H1 (cell line): Measurements from ENCODE around the gene MLNR. TPM values are rescaled to one million over a fixed set of nuclear protein-coding genes. Genes with fewer than 3 reads are reported as not detected.

ENCODE experiments used
- CTCF ChIA-PET: fragments of 300-600 bp; sonication (Branson Sonifier 250); formaldehyde crosslinking; loops from one replicate; lab custom pipeline; 2021; ENCODE audit not compliant: partially characterized antibody; lab: Charles Lee
- POLR2A ChIA-PET: fragments of 300-600 bp; sonication (Branson Sonifier 250); formaldehyde crosslinking; loops from one replicate; lab custom pipeline; 2021; ENCODE audit warnings: inconsistent platforms; ENCODE audit not compliant: partially characterized antibody; lab: Charles Lee
- DNase-seq, 2 experiments: peaks; one replicate each; pipeline versions ENCODE4 v3.0.0 to v3.0.0-alpha.2; 2010 to 2022; ENCODE audit warnings: low spot score in 2 of 2, low read depth in 1 of 2, mixed read lengths in 1 of 2
- FAIRE-seq: peaks from 2 replicates; lab custom pipeline; 2011; peaks lifted over from hg19 to GRCh38; lab: Jason Lieb, UNC
- H2AFZ ChIP-seq: 2 replicates; pipeline ENCODE4 v1.8.1; 2012; ENCODE audit warnings: low read length, inconsistent platforms
- H2AK5ac ChIP-seq: 2 replicates; pipeline ENCODE4 v1.6.1; 2013; ENCODE audit warnings: low read depth, low read length
- H2BK120ac ChIP-seq: replicated peaks from 2 replicates; pipeline ENCODE3; 2013; ENCODE audit warnings: low read depth, low read length, inconsistent platforms
- H2BK12ac ChIP-seq: 2 replicates; pipeline ENCODE4 v1.6.1; 2013; ENCODE audit warnings: low read depth, low read length
- H2BK15ac ChIP-seq: 2 replicates; pipeline ENCODE4 v1.6.1; 2013; ENCODE audit warnings: low read length
- H2BK20ac ChIP-seq: 2 replicates; pipeline ENCODE4 v1.6.1; 2013; ENCODE audit warnings: low read length
- H2BK5ac ChIP-seq: 2 replicates; pipeline ENCODE4 v1.6.1; 2013; ENCODE audit warnings: low read depth, low read length
- H3K14ac ChIP-seq: 2 replicates; pipeline ENCODE4 v1.6.1; 2013; ENCODE audit warnings: inconsistent platforms; ENCODE audit not compliant: insufficient read length
- H3K18ac ChIP-seq: 2 replicates; pipeline ENCODE4 v1.6.1; 2013; ENCODE audit warnings: low read length; ENCODE audit errors: extremely low read depth
- H3K23ac ChIP-seq: 2 replicates; pipeline ENCODE4 v1.6.1; 2013; ENCODE audit warnings: inconsistent platforms; ENCODE audit not compliant: insufficient read length
- H3K23me2 ChIP-seq: 2 replicates; pipeline ENCODE4 v1.6.1; 2013; ENCODE audit warnings: low read depth, low read length
- H3K27ac ChIP-seq: 2 replicates; pipeline ENCODE4 v1.6.1; 2011; ENCODE audit warnings: low read depth, low read length, inconsistent platforms
- H3K27me3 ChIP-seq, 4 experiments: replicated peaks in 1 of 4; 1 replicate in 1 of 4; 2 replicates in 3 of 4; pipeline versions ENCODE4 v1.6.1 to v1.8.1; 2011 to 2013; ENCODE audit warnings: low read length in 3 of 4, mild to moderate bottlenecking in 3 of 4, inconsistent platforms in 2 of 4, mixed read lengths in 2 of 4, moderate library complexity in 1 of 4; ENCODE audit not compliant: control insufficient read depth in 3 of 4, insufficient read depth in 3 of 4; ENCODE audit errors: extremely low read depth in 1 of 4
- H3K36me3 ChIP-seq, 4 experiments: 2 replicates each; pipeline versions ENCODE4 v1.6.1 to v1.8.1; 2011 to 2013; ENCODE audit warnings: mild to moderate bottlenecking in 4 of 4, low read length in 3 of 4, moderate library complexity in 2 of 4, control low read depth in 1 of 4, inconsistent platforms in 1 of 4; ENCODE audit not compliant: insufficient read depth in 4 of 4, control insufficient read depth in 2 of 4
- H3K4ac ChIP-seq: replicated peaks from 2 replicates; pipeline ENCODE3; 2013; ENCODE audit warnings: low read length, low read depth, mixed read lengths, inconsistent platforms; ENCODE audit not compliant: insufficient read length
- H3K4me1 ChIP-seq, 4 experiments: replicated peaks in 1 of 4; 1 replicate in 1 of 4; 2 replicates in 3 of 4; pipeline versions ENCODE4 v1.6.1 to v1.8.1; 2011 to 2013; ENCODE audit warnings: low read length in 3 of 4, inconsistent platforms in 2 of 4, mixed read lengths in 1 of 4; ENCODE audit not compliant: insufficient read depth in 4 of 4, control insufficient read depth in 3 of 4
- H3K4me2 ChIP-seq, 2 experiments: 2 replicates each; pipeline versions ENCODE4 v1.6.1 to v1.8.1; 2011 to 2013; ENCODE audit warnings: low read depth in 2 of 2, low read length in 2 of 2, control low read depth in 1 of 2, inconsistent platforms in 1 of 2, mild to moderate bottlenecking in 1 of 2; ENCODE audit not compliant: insufficient read depth in 1 of 2
- H3K4me3 ChIP-seq, 4 experiments: fragments of 200-600, 300-600 bp in 1 of 4; sonication (generic), shearing (Covaris generic), sonication (Bioruptor Twin) in 1 of 4; 2 replicates each; pipeline versions ENCODE4 v1.5.1 to v1.8.1; 2011 to 2016; ENCODE audit warnings: low read length in 4 of 4, low read depth in 3 of 4, control low read depth in 2 of 4, inconsistent platforms in 2 of 4, mild to moderate bottlenecking in 2 of 4, mixed read lengths in 1 of 4, moderate library complexity in 1 of 4; ENCODE audit not compliant: insufficient read depth in 2 of 4; ENCODE audit errors: extremely low read depth in 1 of 4
- H3K56ac ChIP-seq: replicated peaks from 2 replicates; pipeline ENCODE3; 2013; ENCODE audit warnings: low read depth, mild to moderate bottlenecking, mixed read lengths, low read length, inconsistent platforms; ENCODE audit not compliant: insufficient read length
- H3K79me1 ChIP-seq: 2 replicates; pipeline ENCODE4 v1.6.1; 2013; ENCODE audit warnings: low read depth, low read length, control low read depth
- H3K79me2 ChIP-seq, 2 experiments: 2 replicates each; pipeline versions ENCODE4 v1.6.1 to v1.8.1; 2012 to 2013; ENCODE audit warnings: low read length in 2 of 2, mild to moderate bottlenecking in 2 of 2, inconsistent platforms in 1 of 2; ENCODE audit not compliant: insufficient read depth in 2 of 2, control insufficient read depth in 1 of 2
- H3K9ac ChIP-seq, 4 experiments: replicated peaks in 1 of 4; 1 replicate in 1 of 4; 2 replicates in 3 of 4; pipeline versions ENCODE4 v1.6.1 to v1.8.1; 2011 to 2013; ENCODE audit warnings: low read depth in 3 of 4, low read length in 3 of 4, control low read depth in 2 of 4, mild to moderate bottlenecking in 2 of 4, moderate library complexity in 2 of 4, inconsistent platforms in 1 of 4; ENCODE audit errors: extremely low read depth in 1 of 4
- H3K9me3 ChIP-seq, 2 experiments: 2 replicates each; pipeline versions ENCODE4 v1.6.1 to v1.8.1; 2012 to 2013; ENCODE audit warnings: mild to moderate bottlenecking in 2 of 2, moderate library complexity in 2 of 2, control low read depth in 1 of 2, inconsistent platforms in 1 of 2, low read depth in 1 of 2, low read length in 1 of 2, mixed read lengths in 1 of 2; ENCODE audit not compliant: insufficient read depth in 2 of 2
- H4K20me1 ChIP-seq, 2 experiments: replicated peaks in 1 of 2; 2 replicates each; pipeline versions ENCODE3 to v1.8.1; 2011 to 2013; ENCODE audit warnings: inconsistent platforms in 2 of 2, low read length in 2 of 2, mild to moderate bottlenecking in 1 of 2; ENCODE audit not compliant: insufficient read depth in 2 of 2, control insufficient read depth in 1 of 2
- H4K5ac ChIP-seq: 2 replicates; pipeline ENCODE4 v1.6.1; 2013; ENCODE audit warnings: low read length, low read depth, mixed read lengths, inconsistent platforms; ENCODE audit not compliant: insufficient read length
- H4K8ac ChIP-seq: 2 replicates; pipeline ENCODE4 v1.8.0; 2013; ENCODE audit warnings: mild to moderate bottlenecking, moderate library complexity, low read length, inconsistent platforms; ENCODE audit not compliant: insufficient read depth; ENCODE audit errors: extremely low read depth
- H4K91ac ChIP-seq: replicated peaks from 2 replicates; pipeline ENCODE3; 2013; ENCODE audit warnings: low read length, mixed read lengths, inconsistent platforms; ENCODE audit not compliant: insufficient read length
- CBX8 ChIP-seq: fragments of 300-800, 300-1000 bp; sonication (generic); IDR thresholded peaks from 2 replicates; pipeline ENCODE4 v1.7.1; 2016; ENCODE audit warnings: low read depth, low read length, borderline replicate concordance
- CTBP2 ChIP-seq: IDR thresholded peaks from 2 replicates; pipeline ENCODE4 v1.7.0; 2011; ENCODE audit warnings: borderline replicate concordance, mild to moderate bottlenecking, moderate library complexity, mixed read lengths, low read length; ENCODE audit not compliant: insufficient read depth, insufficient read length
- EGR1 ChIP-seq: IDR thresholded peaks from 2 replicates; pipeline ENCODE4 v1.6.1; 2011; ENCODE audit warnings: low read depth, low read length, borderline replicate concordance
- HDAC2 ChIP-seq, 2 experiments: fragments of 300-600 bp in 1 of 2; sonication (generic) in 1 of 2; IDR thresholded peaks; 2 replicates each; pipeline ENCODE4 v1.6.1; 2011 to 2012; ENCODE audit warnings: low read depth in 2 of 2, low read length in 2 of 2, mild to moderate bottlenecking in 2 of 2, moderate library complexity in 2 of 2, borderline replicate concordance in 1 of 2, inconsistent platforms in 1 of 2
- JUND ChIP-seq: IDR thresholded peaks from 2 replicates; pipeline ENCODE4 v1.6.1; 2011; ENCODE audit warnings: mild to moderate bottlenecking, improper control_type of control experiment, low read length
- RFX5 ChIP-seq: IDR thresholded peaks from 2 replicates; pipeline ENCODE4 v1.6.1; 2011; ENCODE audit warnings: low read depth, low read length, improper control_type of control experiment, borderline replicate concordance
- SP4 ChIP-seq: IDR thresholded peaks from 2 replicates; pipeline ENCODE4 v1.6.1; 2012; ENCODE audit warnings: low read length, inconsistent platforms
- SRF ChIP-seq: IDR thresholded peaks from 2 replicates; pipeline ENCODE4 v1.6.1; 2011; ENCODE audit warnings: mild to moderate bottlenecking, low read depth, low read length, moderate library complexity
- TBP ChIP-seq: IDR thresholded peaks from 2 replicates; pipeline ENCODE4 v1.6.1; 2011; ENCODE audit warnings: low read depth, low read length, improper control_type of control experiment
- WGBS, 2 experiments: shearing (Covaris generic) in 1 of 2; methylation state at CpG; one replicate each; pipeline versions ENCODE4 v1.1.6 to v1.1.7; 2013 to 2015; ENCODE audit warnings: low lambda C conversion rate in 2 of 2, mixed read lengths in 2 of 2, inconsistent platforms in 1 of 2, low coverage in 1 of 2, missing lambda C conversion rate in 1 of 2; ENCODE audit not compliant: insufficient replicate concordance in 2 of 2, insufficient coverage in 1 of 2, insufficient read length in 1 of 2; ENCODE audit errors: extremely low coverage in 1 of 2, missing lambda C conversion rate in 1 of 2; 5-methylcytosine and 5-hydroxymethylcytosine counted together
- polyA plus RNA-seq, 7 experiments: library from polyadenylated mRNA; depleted of rRNA in 3 of 7; stranded (reverse) in 5 of 7; unstranded in 2 of 7; fragments of >200 nt in 5 of 7; fragments of 200-250 nt in 2 of 7; gene quantifications; 1 replicate in 5 of 7; 2 replicates in 1 of 7; 4 replicates in 1 of 7; pipeline versions ENCODE4 v1.2.1 to v1.2.3, GENCODE V29; 2011 to 2013; ENCODE audit warnings: missing spikeins in 2 of 7, mixed read lengths in 2 of 7
- total RNA-seq: library from RNA; stranded (reverse); fragmentation: NEBNext Ultra II Directional; extraction: Animal tissue kit (Norgen Biotek cat#: 25700); gene quantifications from 2 replicates; pipeline ENCODE4 v1.2.1, GENCODE V29; 2021
- TF ChIP-seq, protein P1 (sequence below): IDR thresholded peaks from 2 replicates; pipeline ENCODE4 v1.6.1; 2011; ENCODE audit warnings: low read depth, mild to moderate bottlenecking, low read length; ENCODE audit not compliant: insufficient read depth

Gene MLNR
- total and polyA plus RNA-seq, 2 of the 8 experiments (the other 6 are each of a cell fraction or from before 2014, with no cell fraction given) = 0.24 to 0.29 TPM

DNA sequence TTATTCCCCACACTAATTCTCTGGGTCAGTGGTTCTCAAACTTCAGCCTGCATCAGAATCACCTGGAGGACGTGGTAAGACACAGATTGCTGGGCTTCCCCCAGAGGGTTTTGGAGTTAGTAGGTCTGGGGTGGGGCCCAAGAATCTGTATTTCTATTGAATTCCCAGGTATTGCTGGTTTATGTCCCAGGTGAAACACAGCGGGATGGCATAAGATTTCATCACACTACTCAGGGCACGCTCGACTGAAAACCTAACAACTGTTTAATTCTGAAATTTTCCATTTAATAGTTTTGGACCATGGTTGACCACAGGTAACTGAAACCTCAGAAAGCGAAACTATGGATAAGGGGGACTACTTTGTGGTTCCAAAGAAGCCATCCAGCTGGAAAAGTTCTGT, 6.5 kb downstream of the MLNR start:
- Histone ChIP-seq H3K9ac (no peak overlapping the region), H3K23me2 (no peaks in the 10 kb centered on the region), H3K27ac (no peak overlapping the region), H2BK15ac (no peak overlapping the region), H2AK5ac (no peak overlapping the region), H4K20me1 (peaks cover 0 to 1% of the 10 kb centered on the region in 2 experiments), H3K23ac (no peak overlapping the region), H3K56ac (no peak overlapping the region), H3K4ac (no peak overlapping the region), H3K79me1 (no peaks in the 10 kb centered on the region), H3K14ac (no peak overlapping the region), H3K4me3 (no peak overlapping the region), H3K27me3 (peaks cover 11 to 23% (median 20%) of the 10 kb centered on the region in 4 experiments), H3K79me2 (no peaks in the 10 kb centered on the region), H3K4me2 (no peak overlapping the region), H2AFZ (no peak overlapping the region), H2BK120ac (no peak overlapping the region), H3K9me3 (no peaks in the 10 kb centered on the region), H3K36me3 (no peaks in the 10 kb centered on the region), H3K4me1 (no peaks in the 10 kb centered on the region; a peak in 1 of 7 replicates), H4K8ac (no peak overlapping the region), H2BK20ac (no peak overlapping the region), H4K5ac (no peak overlapping the region), H4K91ac (no peak overlapping the region), H2BK12ac (no peak overlapping the region), H3K18ac (no peak overlapping the region), H2BK5ac (no peak overlapping the region)
- DNase-seq (no peak), FAIRE-seq (no peak)
- 89% methylated on average over 5 of the region's 5 CpGs; no CpG with 5 or more reads in 1 of the 2 experiments for WGBS, 2 experiments
- CTCF ChIA-PET = interaction anchor here (0.6 to 2.6 kb wide), 2 partner anchors 14 to 54 kb away, joined by 3 to 12 read pairs; no protein-coding TSS in a partner anchor
- POLR2A ChIA-PET = no interaction called here
- TF ChIP-seq SP4 (no peak), CBX8 (no peak), SRF (no peak), RFX5 (no peak), JUND (no peak), CTBP2 (no peak), EGR1 (no peak), HDAC2 (IDR thresholded peaks at IDR 0.05; ENCODE audit: borderline replicate concordance in 1 of 2, low read depth in 2 of 2, low read length in 2 of 2) (no peak), TBP (no peak)
- TF ChIP-seq, protein P1, sequence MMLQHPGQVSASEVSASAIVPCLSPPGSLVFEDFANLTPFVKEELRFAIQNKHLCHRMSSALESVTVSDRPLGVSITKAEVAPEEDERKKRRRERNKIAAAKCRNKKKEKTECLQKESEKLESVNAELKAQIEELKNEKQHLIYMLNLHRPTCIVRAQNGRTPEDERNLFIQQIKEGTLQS = no peak
